ENCODE measurements around the gene BRWD1.

The BRWD1 gene

DNA sequence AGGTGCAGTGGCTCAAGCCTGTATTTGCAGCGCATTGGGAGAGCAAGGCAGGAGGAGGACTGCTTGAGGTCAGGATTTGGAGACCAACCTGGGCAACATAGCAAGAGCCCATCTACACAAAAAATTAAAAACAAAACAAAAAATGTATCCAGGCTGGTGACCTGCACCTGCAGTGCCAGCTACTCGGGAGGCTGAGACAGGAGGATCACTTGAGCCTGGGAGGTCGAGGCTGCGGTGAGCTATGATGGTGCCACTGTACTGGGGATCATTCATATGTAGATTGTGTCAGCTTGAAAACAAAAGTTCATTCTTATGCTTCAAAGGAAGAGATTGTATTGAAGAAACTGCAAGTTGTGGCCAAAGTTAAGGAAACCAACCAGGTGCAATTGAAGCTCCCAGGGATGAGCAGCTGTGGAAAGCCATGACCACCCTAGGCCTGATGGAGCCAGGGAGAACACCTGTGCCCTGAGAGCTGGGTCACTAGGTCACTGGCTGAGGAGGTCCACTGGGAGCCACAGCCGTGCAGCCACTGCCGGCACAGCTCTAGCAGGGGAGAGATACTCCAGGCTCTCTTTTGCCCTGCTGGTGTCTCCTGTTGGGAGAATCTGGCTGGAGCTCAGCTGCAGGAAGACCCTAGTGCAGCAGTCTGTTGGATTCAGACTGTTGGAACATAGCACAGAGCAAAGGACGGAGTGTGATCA is 13.3 kb upstream of the BRWD1 start:
- no peak for DNase-seq

GRCh38 chr21:39325458-39325857 is 12.0 kb upstream of the BRWD1 start:
- no peak for DNase-seq

DNA sequence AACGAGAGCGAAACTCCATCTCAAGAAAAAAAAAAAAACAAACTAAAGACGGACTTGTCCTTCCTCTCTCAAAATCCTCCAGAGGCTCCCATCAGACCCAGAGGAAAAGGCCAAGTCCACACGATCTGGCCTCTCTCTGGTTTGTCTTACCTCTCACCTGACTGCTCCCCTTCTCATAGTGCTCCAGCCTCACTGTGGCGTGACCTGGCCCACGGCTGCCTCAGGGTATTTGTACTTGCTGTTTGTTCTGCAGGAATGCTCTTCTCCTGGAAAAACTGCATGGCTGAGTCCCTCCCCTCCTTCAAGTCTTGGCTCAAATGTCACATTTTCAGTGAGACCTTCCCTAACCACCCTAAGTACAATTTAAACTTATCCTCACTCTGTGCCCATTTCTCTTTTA is 8.0 kb upstream of the BRWD1 start:
- DNase-seq = no peak

DNA sequence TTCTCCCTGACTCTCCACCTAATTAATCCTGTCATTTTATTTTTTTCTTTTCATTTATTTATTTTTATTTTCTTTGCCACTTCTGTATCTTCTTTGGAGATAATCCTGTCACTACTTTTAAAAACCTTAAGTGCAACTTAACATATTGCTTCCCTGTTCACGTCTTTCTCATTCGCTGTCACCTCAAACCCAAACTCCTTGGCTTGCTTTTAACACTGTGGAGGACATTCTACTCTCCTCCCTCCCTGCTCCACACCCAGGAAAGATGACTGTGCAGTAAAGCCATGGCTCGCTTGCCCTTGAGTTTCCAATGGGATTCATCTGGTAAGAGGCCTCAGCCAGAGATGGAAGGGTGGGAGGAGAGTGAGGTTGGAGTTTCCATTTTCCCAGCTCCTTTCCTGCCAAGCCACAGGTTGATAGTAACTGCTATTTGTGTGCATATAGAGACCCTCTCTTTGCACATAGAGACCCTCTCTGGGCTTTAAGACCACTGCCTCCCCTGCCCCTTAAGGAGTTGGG is 6.4 kb upstream of the BRWD1 start:
- no peak for DNase-seq

- DNase-seq = no peak
Observed at GRCh38 chr21:39319251-39319756, 5.9 kb upstream of the BRWD1 start.

- DNase-seq = no peak
Observed at GRCh38 chr21:39318091-39318959, 4.9 kb upstream of the BRWD1 start.

GRCh38 chr21:39317134-39318090 is 4.0 kb upstream of the BRWD1 start:
- DNase-seq = no peak

DNA sequence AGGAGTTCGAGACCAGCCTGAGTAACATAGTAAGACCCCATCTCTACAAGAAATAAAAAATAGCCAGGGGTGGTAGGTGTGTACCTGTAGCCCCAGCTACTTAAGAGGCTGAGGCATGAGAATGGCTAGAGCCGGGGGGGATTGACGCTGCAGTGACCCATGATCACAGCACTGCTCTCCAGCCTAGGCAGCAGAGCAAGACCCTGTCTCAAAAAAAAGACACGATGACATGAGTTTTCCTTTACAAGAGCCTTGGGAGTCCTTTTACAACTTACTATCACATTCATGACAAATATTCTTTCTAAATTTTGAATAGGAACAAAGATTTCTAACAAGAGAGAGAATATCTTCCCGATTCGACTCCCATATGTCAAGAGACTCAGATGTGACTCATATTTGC is 3.3 kb upstream of the BRWD1 start:
- no peak for DNase-seq

- DNase-seq = no peak
Observed at GRCh38 chr21:39315603-39316445, 2.4 kb upstream of the BRWD1 start.

- DNase-seq = no peak
Observed at GRCh38 chr21:39314143-39315027, 953 bp upstream of the BRWD1 start.

DNA sequence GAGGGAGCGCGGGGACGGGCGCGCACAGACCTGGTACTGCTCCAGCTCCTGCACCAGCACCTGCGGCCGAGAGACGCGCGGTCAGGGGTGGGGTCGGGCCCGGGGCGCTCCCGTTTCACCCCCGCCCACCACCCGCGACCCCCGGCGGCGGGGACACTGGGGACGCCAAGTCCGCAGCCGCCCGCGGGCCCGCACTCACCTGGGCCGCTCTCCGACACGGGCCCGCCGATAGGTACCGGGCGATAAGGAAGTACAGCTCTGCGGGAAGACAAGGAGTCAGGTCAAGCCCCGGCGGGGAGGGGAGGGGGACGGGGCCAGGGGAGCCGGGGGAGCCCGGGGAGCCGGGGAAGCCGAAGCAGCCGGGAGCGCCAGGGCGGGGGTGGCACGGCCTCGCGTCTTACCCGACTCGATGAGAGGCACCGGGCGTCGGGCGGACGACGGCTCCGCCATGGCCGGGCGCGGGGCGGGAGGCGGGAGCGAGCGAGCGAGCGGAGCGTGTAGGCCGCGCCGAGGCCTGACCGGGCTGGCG is 326 bp downstream of the BRWD1 start:
- DNase-seq = no peak

- DNase-seq = peak; percentile 86
Observed at GRCh38 chr21:39312112-39313041, 1.1 kb downstream of the BRWD1 start.

GRCh38 chr21:39311164-39311563 is 2.3 kb downstream of the BRWD1 start:
- no peak for DNase-seq

DNA sequence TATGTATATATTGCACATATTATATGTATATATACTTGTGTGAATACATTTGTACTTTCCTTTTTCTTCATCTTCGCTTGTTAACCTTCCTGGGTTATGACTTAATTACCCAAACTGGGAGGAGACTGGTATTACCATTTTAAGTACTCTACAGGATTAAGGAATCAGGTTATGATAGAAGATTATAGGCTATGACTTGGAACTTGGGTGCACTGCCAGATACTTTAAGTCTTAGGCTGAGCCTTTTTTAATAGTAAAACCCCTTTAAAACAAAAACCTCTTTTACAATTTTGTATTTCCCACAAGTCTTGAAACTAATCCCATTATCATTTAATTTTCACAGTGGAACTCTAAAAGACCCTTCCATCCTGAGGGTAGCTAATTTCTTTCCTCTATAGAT is 6.0 kb downstream of the BRWD1 start:
- no peak for DNase-seq

GRCh38 chr21:39300587-39300986 is 12.8 kb downstream of the BRWD1 start:
- no peak for DNase-seq

GRCh38 chr21:39296891-39297290 is 16.5 kb downstream of the BRWD1 start:
- no peak for DNase-seq

- DNase-seq = no peak
Observed at GRCh38 chr21:39288987-39289386, 24.4 kb downstream of the BRWD1 start.

GRCh38 chr21:39282911-39283310 is 30.5 kb downstream of the BRWD1 start:
- no peak for DNase-seq

DNA sequence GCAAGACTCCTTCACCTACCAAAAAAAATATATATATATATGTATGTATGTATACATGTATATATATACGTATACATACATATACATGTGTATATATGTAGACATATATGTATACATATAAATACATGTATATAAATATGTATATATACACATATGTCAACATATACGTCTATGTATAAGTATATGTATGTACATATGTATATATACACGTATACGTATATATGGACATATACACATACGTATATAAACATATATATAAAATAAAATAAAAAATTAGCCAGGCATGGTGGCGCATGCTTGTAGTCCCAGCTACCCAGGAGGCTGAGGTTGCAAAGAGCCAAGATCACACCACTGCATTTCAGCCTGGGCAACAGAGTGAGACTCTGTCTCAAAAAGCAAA is 31.6 kb downstream of the BRWD1 start:
- no peak for DNase-seq
